ENCODE data around the gene NEU4.
A peak's percentile ranks its signal among the peaks of the same experiment; 100 is the strongest.

The NEU4 gene

DNA sequence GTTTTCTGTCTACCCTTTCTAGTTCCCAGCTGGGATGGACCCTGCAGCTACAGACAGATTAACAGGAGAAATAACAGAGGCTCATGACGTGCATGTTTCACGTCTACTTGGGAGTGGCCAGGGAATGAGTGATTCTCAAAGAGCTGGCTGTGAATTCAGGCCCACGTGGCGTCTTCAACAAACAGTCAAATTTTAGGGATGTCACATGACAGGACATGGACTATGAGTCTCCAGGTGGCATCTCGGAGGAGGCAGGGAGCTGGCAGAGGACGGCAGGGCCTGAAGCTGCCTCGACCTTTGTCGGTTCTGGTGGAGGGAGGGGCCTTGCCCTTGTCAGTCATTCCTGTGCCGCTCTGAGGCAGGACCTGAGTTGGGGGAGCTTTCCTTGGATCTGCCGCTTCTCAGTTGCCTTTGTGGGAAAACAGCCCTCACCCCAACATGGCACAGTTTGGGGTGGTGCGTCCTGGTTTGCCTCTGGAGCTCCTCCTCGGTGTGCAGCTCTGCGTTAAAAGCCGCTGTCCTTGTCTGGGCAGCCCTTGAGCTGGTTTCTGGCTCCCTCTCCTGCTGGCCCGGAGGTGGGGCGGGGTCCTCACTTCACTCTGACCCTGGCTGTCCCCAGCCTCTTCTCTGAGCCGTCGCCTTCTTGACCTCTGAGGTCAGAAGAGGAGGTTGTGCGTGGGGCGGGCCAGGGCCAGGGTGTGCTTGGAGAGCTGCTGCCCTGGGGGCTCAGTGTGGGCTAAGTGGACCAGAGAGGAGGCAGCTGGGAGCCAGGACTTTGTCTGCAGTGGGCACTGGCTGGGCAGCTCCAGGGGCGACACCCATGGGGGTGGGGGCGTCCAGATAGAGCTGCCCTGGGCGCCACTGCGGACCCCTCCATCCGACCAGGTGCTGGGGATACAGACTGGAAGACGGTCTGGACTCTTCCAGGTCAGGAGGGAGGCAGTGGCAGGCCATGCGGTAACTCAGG is 44.4 kb upstream of the NEU4 start:
- DNase-seq (ENCODE audit: low spot score) = no peak
- in situ Hi-C loops (cut with MboI; ENCODE audit: low pct_unique_long_range_greater_than_20kb, low sequenced_read_pairs, unreplicated experiment) = no loop called here
- TF ChIP-seq, protein P1, sequence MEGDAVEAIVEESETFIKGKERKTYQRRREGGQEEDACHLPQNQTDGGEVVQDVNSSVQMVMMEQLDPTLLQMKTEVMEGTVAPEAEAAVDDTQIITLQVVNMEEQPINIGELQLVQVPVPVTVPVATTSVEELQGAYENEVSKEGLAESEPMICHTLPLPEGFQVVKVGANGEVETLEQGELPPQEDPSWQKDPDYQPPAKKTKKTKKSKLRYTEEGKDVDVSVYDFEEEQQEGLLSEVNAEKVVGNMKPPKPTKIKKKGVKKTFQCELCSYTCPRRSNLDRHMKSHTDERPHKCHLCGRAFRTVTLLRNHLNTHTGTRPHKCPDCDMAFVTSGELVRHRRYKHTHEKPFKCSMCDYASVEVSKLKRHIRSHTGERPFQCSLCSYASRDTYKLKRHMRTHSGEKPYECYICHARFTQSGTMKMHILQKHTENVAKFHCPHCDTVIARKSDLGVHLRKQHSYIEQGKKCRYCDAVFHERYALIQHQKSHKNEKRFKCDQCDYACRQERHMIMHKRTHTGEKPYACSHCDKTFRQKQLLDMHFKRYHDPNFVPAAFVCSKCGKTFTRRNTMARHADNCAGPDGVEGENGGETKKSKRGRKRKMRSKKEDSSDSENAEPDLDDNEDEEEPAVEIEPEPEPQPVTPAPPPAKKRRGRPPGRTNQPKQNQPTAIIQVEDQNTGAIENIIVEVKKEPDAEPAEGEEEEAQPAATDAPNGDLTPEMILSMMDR (IDR thresholded peaks at IDR 0.05; ENCODE audit: extremely low read depth, insufficient read depth, missing control alignments) = no peak

DNA sequence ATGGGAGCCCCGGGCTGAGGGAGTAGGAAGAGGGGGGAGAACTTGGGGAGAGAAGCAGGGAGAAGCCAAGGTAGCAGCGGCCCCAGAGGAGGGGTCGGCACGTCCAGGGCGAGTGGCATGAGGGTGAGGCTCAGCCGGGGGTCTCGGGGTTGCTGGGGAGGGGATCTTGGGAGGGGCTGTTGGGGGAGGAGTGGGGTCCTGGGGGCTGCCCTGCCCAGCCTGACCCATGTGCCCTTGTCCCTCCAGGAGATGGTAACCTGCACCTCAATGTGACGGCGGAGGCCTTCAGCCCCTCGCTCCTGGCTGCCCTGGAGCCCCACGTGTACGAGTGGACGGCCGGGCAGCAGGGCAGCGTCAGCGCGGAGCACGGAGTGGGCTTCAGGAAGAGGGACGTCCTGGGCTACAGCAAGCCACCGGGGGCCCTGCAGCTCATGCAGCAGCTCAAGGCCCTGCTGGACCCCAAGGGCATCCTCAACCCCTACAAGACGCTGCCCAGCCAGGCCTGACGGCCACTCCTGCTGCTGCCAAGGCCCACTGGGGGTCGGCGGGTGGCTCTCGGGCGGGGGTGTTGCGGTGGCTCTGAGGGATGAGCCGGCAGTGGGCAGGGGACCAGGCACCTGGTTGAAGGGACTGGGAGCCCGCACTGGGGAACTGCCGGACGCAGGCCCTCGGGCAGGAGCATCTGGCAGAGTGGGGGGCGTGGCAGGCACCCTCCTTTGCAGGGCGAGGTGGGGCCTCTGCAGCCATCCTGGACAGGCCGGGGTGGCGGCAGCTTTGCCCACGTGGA is 41.3 kb upstream of the NEU4 start:
- TF ChIP-seq, protein P1 (IDR thresholded peaks at IDR 0.05; ENCODE audit: extremely low read depth, insufficient read depth, missing control alignments) = no peak
- peak; percentile 13 for DNase-seq (ENCODE audit: low spot score)
- in situ Hi-C loops (cut with MboI; ENCODE audit: low pct_unique_long_range_greater_than_20kb, low sequenced_read_pairs, unreplicated experiment) = no loop called here

DNA sequence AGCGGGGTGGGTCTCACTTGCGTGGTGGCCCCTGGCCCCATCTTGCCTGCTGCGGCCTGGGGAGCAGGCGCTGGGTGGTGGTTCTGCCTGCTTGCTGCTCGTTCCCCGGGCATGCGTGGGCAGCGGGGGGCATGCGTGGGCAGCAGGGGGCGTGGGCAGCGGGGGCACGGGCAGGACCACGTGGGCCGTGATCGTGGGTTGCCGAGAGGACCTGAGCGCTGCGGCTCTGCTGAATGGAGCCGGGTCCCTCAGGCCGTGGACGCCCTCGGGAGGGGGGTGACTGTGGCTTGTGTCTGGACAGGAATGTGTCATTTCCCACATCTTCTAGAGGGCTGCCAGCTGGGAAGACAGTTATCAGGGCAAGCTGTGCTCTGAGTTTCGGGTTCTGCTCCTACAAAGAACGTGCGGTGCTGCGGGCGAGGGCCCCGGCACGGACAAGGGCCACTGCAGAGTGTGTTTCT is 40.7 kb upstream of the NEU4 start:
- in situ Hi-C loops (cut with MboI; ENCODE audit: low pct_unique_long_range_greater_than_20kb, low sequenced_read_pairs, unreplicated experiment) = no loop called here
- TF ChIP-seq, protein P1 (IDR thresholded peaks at IDR 0.05; ENCODE audit: extremely low read depth, insufficient read depth, missing control alignments) = no peak
- DNase-seq (ENCODE audit: low spot score) = peak; percentile 15

DNA sequence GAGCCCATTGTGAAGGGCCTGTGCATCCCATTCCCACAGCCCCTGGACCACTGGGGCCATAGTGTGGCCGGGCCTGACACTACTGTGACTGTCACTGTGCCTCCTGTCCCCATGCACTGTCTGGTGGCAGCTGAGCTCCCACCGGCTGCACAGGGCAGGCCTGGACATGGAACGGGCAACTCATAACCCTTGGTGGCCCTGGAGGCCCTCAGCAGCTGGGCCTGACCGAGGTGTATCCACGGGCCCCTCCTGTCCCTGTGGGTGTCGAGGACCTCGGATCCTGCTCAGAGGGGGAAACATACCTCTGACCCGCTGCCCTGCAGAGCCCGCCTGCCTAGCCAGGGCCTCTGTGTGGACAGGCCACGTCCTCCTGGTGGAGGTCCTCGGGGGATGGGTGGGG is 40.1 kb upstream of the NEU4 start:
- no peak for DNase-seq (ENCODE audit: low spot score)
- TF ChIP-seq, protein P1 (IDR thresholded peaks at IDR 0.05; ENCODE audit: extremely low read depth, insufficient read depth, missing control alignments) = no peak
- in situ Hi-C loops (cut with MboI; ENCODE audit: low pct_unique_long_range_greater_than_20kb, low sequenced_read_pairs, unreplicated experiment) = no loop called here

DNA sequence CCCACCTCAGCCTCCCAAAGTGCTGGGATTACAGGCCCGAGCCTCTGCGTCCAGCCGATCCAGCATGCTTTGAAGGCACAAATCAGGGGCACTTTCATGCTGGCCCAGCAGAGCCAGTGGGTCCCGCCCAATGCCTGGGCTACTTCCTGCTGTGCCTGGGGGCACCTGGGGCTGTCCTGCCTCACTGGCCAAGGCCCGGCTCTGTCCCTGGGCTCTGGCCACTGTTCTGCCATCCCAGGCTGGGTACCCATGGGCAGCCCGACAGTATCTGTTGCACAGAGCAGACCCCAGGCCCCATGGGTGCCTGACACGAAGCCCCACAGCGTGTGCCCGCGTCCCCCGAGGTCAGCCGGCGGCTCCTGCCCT is 39.2 kb upstream of the NEU4 start:
- in situ Hi-C loops (cut with MboI; ENCODE audit: low pct_unique_long_range_greater_than_20kb, low sequenced_read_pairs, unreplicated experiment) = no loop called here
- DNase-seq (ENCODE audit: low spot score) = no peak

More for the DNA sequence above, 39.2 kb upstream of the NEU4 start:
- TF ChIP-seq, protein P1 (IDR thresholded peaks at IDR 0.05; ENCODE audit: extremely low read depth, insufficient read depth, missing control alignments) = no peak

Data from GM13977 (cell line).